HG03521 (cell line): ENCODE measurements around the gene MCUB.

Experiments used
- ATAC-seq: cut with Tn5 transposase; IDR thresholded peaks from one replicate; pipeline ENCODE4 v1.9.1; 2021; ENCODE audit warnings: mild to moderate bottlenecking, moderate library complexity; ENCODE audit not compliant: unreplicated experiment

The MCUB gene

GRCh38 chr4:109622626-109623025 is 62.6 kb downstream of the MCUB start:
- ATAC-seq: no peak

DNA sequence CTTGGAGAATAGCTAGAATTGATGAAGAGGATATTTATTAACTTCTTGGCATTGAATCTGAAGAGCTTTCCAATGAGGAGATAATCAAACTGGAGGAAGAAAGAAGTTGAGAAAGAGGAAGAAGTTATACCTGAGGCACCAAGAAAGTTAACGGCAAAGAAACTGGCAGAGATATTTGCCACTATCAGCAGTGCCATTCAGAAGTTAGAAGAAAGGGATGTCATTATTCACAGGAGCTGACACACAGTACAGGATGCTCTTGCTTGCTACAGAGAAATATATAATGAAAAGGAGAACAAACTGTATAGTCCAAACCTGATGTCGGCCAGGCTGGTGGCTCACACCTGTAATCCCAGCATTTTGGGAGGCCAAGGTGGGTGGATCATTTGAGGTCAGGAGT is 64.5 kb downstream of the MCUB start:
- no peak for ATAC-seq

DNA sequence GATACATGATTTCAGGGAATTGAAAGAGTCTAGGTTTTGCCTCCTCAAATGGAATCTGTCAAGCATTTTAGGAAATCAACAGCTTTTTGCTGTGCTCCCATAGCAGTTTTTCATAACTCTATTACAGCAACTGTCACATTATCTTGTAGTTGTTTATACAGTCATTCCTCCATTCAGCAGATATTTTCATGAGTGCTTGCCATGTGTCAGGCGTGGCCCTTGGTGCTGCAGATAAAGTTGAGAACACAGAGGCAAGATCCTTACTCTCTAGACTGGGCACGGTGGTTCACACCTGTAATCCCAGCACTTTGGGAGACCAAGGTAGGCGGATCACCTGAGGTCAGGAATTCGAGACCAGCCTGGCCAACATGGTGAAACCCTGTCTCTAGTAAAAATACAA is 67.3 kb downstream of the MCUB start:
- no peak for ATAC-seq

- no peak for ATAC-seq
Measured at GRCh38 chr4:109629775-109630174, 69.7 kb downstream of the MCUB start.

DNA sequence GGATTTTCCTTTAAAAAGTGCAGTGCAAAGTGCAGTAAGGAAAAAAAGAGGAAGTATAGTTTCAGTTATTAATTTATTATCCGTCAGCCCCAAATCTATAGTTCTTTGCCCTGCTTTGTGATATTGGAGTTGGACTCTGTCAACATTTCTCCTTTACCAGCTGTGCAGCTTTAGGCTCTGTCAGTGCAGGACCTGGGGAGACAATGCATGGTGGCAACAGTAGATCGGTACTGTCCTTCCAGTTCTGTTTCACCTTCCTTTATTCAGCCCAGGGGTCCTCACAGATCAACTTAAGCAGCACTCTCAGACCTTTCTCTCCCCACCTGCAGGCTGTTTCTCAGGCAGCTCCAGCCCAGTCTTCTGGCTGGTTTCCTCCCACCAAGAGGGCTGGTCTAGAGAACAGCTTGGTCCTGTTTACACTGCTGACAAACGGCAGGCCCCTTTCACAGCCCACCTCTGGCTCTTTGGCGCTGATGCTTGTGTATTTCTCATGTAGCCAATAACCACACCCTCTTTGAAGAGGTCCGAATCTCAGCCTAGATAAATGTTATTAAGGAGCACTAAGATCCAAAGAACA is 71.6 kb downstream of the MCUB start:
- ATAC-seq: no peak

DNA sequence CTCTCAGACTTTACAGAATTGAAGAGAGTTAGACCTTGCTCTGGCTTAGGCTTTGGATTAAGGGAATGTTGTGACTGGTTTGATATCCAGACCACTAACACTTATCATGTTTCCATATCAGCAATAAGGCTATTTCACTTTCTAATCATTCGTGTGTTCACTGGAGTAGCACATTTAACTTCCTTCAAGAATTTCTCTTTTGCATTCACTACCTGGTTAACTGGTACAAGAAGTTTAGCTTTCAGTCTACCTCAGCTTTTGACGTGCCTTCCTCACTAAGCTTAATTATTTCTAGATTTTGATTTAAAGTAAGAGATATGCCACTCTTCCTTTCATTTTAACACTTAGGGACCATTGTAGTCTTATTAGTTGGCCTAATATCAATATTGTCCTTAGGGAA is 80.6 kb downstream of the MCUB start:
- no peak for ATAC-seq

DNA sequence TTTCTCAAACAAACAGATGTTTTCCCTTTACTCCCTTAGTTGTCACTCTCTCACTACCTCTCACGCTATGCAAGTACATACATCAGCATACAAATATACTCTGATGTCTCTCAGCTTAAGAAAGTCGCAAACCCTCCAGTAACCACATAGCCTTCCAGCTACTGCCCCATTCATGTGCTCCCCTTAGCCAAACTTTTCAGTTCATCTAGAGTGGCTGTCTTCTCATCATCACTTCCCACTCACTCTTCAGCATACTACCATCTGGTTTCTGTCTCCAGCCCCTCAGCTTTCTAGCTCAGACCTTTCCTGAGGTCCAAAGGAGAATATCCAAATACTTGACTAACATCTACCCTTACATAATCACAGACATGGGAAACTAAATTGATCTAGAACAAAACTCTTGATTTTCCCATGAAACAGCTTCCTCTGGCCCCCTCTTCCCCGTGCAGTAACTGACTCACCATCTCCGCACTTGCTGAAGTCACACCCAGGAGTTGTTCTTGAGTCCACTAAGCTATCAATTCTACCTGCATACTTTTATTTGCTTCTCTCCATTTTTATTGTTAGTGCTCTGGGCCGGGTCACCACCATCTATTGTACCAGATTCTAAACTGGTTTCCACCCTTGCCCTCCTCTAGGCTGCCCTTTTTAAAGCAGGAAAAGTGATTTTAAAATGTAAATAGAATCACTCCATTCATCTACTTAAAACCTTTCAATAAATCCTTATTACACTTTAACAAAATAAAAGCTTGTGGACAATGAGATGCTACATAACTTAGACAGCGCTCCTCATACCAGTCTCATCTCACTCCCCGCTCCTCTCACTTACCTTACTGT is 86.0 kb downstream of the MCUB start:
- no peak for ATAC-seq

- ATAC-seq: peak; percentile 49
Measured at GRCh38 chr4:109648266-109648996, 88.4 kb downstream of the MCUB start.

DNA sequence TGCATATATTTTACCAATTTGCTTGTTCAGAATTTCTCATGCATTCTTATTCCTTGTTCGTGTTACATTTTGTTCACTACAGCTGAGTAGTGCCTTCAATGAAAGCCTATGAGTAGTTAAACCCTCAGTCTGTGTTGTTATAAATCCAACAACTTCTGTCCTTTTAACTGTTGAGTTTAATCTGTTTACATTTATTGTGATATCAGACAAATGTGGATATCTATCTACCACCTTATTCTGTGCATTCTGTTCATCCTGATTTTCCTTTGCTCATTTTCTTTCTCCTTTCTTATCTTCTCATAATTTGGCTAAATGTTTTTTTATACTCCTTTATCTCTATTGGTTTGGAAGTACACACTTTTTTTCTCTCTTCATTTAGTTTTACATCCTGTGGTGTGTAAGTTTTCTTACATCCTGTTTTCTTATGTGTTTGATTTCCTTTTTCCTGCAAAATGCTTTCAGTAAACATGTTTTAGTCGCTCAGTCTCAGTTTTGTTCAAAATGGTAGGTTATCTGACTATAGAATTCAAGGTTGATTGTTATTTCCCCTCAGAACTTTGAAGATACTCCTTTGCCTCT is 89.0 kb downstream of the MCUB start:
- no peak for ATAC-seq

GRCh38 chr4:109649872-109650271 is 89.8 kb downstream of the MCUB start:
- peak; percentile 74 for ATAC-seq

- no peak for ATAC-seq
Measured at GRCh38 chr4:109655396-109655795, 95.3 kb downstream of the MCUB start.

GRCh38 chr4:109657854-109658418 is 97.9 kb downstream of the MCUB start:
- no peak for ATAC-seq

GRCh38 chr4:109658871-109659410 is 98.9 kb downstream of the MCUB start:
- no peak for ATAC-seq

- ATAC-seq: no peak
Measured at GRCh38 chr4:109662116-109662515, 102.1 kb downstream of the MCUB start.

- no peak for ATAC-seq
Measured at GRCh38 chr4:109662771-109663170, 102.7 kb downstream of the MCUB start.

DNA sequence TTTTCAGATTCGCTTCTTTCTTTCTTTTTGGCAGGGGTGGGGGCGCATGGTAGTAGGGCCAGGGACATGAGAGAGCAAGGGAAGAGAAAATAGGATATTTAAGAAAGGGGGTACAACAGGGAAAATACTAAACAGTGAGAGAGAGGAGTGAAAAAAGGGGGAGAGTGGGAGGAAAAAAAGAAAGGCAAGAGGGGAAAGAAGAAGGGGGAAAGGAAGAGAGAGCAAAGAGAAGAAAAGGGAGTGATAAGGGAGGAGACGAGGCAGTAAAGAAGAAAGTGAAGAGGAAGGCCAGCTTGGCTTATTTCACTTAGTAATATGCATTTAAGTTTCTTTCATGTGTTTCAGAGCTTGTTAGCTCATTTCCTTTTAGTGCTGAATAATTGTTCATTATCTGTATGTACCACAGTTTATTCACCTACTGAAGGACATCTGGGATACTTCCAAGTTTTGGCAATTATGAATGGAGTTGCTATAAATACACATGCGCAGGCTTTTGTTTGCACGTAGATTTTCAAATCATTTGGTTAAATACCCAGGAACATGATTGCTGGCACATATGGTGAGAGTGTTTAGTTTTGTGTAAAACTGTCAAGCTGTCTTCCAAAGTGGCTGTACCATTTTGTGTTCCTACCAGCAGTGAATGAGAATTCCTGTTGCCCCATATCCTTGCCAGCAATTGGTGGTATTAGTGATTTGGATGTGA is 105.9 kb downstream of the MCUB start:
- no peak for ATAC-seq

DNA sequence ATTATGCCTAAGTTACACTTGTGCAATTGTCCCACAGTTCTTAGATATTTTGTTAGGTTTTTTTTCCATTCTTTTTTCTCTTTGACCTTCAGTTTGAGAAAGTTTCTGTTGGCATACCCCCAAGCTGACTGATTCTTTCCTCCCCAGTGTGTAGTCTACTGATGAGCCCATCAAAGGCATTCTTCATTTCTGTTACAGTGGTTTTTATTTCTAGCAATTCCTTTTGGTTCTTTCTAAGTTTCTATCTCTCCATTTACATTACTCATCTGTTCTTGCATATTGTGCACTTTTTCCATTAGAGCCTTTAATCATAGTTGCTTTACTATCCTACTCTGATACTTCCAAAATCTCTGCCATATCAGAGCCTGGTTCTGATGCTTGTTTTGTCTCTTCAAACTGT is 111.3 kb downstream of the MCUB start:
- no peak for ATAC-seq

DNA sequence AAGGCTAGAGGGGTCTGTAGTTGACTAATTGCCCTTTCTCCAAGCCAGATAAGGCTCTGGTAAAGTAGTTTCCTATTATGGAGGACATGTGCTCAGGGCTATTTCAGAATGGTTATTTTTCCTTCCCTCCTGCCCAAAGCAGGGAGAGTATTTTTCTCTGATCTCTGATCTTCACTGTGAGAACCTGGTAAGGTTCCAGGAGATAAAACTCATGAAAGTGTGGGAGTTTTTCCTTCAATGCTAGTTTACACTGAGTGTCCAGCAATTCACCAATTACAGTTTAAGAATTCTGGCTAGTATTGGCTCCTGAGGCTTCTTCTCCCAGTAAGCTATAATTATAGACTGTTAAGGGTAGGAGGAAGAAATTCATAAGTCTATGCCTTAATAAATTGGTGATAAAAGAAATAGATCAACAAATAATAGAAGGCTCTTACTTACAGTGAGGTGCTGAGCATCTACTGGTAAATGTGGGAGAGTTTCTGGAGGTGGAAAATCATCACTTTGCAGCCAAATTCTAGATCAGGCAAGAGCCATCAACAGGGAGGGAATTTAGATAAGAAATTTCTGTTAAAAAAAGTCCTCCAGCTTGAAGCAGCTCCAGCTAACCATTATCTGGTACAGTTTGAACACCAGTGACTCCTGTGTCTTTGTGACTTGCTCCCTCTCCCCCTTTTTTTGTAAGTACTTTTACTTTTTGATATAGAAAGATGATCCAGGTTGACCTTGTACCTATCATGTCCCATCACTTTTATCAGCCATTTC is 112.3 kb downstream of the MCUB start:
- ATAC-seq: no peak

GRCh38 chr4:109673303-109673702 is 113.3 kb downstream of the MCUB start:
- ATAC-seq: no peak

GRCh38 chr4:109675181-109675580 is 115.1 kb downstream of the MCUB start:
- no peak for ATAC-seq
